ENCODE data around the gene LRR1.

Gene LRR1

GRCh38 chr14:49637534-49638078, 38.9 kb downstream of the LRR1 start:
- Histone ChIP-seq H3K4me1 (ENCODE audit: control insufficient read depth in 2 of 2, insufficient read depth in 1 of 2, low read depth in 1 of 2, low read length in 2 of 2) (peaks cover 0 to 2% of the 10 kb centered on the region in 2 donors), H3K4me2 (ENCODE audit: insufficient read depth, low read length, poor library complexity, severe bottlenecking) (no peak overlapping the region), H3K36me3 (replicated peaks in 1 of 2; ENCODE audit: control insufficient read depth in 2 of 2, insufficient read depth in 2 of 2, low read length in 2 of 2) (peaks cover 7 to 62% of the 10 kb centered on the region in 2 donors), H2BK5ac (ENCODE audit: low read length) (no peak overlapping the region), H3K14ac (ENCODE audit: low read length) (no peak overlapping the region), H2BK12ac (ENCODE audit: low read length) (no peak overlapping the region), H3K4me3 (ENCODE audit: low read length in 2 of 2) (no peak overlapping the region), H3K4ac (ENCODE audit: low read length) (no peak overlapping the region), H3K9me3 (replicated peaks in 1 of 2; ENCODE audit: control insufficient read depth in 2 of 2, insufficient read depth in 1 of 2, low read depth in 1 of 2, low read length in 2 of 2) (no peaks in the 10 kb centered on the region), H2AFZ (ENCODE audit: low read length) (no peak overlapping the region), H2BK120ac (ENCODE audit: low read depth, low read length) (no peak overlapping the region), H3K23ac (ENCODE audit: low read depth, low read length, poor library complexity) (no peak overlapping the region), H3K79me1 (ENCODE audit: low read depth, low read length) (peaks cover 8% of the 10 kb centered on the region), H2BK15ac (ENCODE audit: low read length) (no peak overlapping the region), H3K27me3 (ENCODE audit: control insufficient read depth in 3 of 3, insufficient read depth in 3 of 3, low read depth in 1 of 3, low read length in 3 of 3) (no peaks in the 10 kb centered on the region), H2AK5ac (ENCODE audit: low read depth, low read length) (no peak overlapping the region), H3K18ac (ENCODE audit: low read length) (no peak overlapping the region), H3K27ac (replicated peaks; ENCODE audit: low read length) (no peak overlapping the region), H4K8ac (ENCODE audit: low read depth, low read length) (no peak overlapping the region), H4K91ac (ENCODE audit: low read depth, low read length, poor library complexity) (no peak overlapping the region), H3K9ac (ENCODE audit: low read depth, low read length, poor library complexity) (no peak overlapping the region)
- no peak for DNase-seq (ENCODE audit: low spot score)
- WGBS, 2 donors (ENCODE audit: extremely low coverage in 2 of 2, insufficient read length in 2 of 2, insufficient replicate concordance in 1 of 2) = no CpG with 5 or more reads among the region's 3 CpGs

- no peaks in the 10 kb centered on the region for H3K27me3 ChIP-seq (ENCODE audit: control insufficient read depth in 3 of 3, insufficient read depth in 3 of 3, low read depth in 1 of 3, low read length in 3 of 3)
Observed at GRCh38 chr14:49640540-49641417, 42.0 kb downstream of the LRR1 start.

GRCh38 chr14:49641697-49642129, 43.0 kb downstream of the LRR1 start:
- H4K91ac ChIP-seq (ENCODE audit: low read depth, low read length, poor library complexity) = no peak overlapping the region
- H3K4me3 ChIP-seq (ENCODE audit: low read length in 2 of 2) = no peak overlapping the region
- no peaks in the 10 kb centered on the region for H3K27me3 ChIP-seq (ENCODE audit: control insufficient read depth in 3 of 3, insufficient read depth in 3 of 3, low read depth in 1 of 3, low read length in 3 of 3)
- no peak overlapping the region for H3K14ac ChIP-seq (ENCODE audit: low read length)
- H3K9me3 ChIP-seq (replicated peaks in 1 of 2; ENCODE audit: control insufficient read depth in 2 of 2, insufficient read depth in 1 of 2, low read depth in 1 of 2, low read length in 2 of 2) = peaks cover 0 to 2% of the 10 kb centered on the region in 2 donors
- H3K27ac ChIP-seq (replicated peaks; ENCODE audit: low read length) = no peak overlapping the region
- no peak overlapping the region for H2BK120ac ChIP-seq (ENCODE audit: low read depth, low read length)
- H2AFZ ChIP-seq (ENCODE audit: low read length) = no peak overlapping the region
- WGBS, 2 donors (ENCODE audit: extremely low coverage in 2 of 2, insufficient read length in 2 of 2, insufficient replicate concordance in 1 of 2) = no CpG with 5 or more reads among the region's 8 CpGs
- no peak for DNase-seq (ENCODE audit: low spot score)
- H2BK12ac ChIP-seq (ENCODE audit: low read length) = no peak overlapping the region
- H3K79me1 ChIP-seq (ENCODE audit: low read depth, low read length) = no peaks in the 10 kb centered on the region
- H3K23ac ChIP-seq (ENCODE audit: low read depth, low read length, poor library complexity) = no peak overlapping the region
- H3K36me3 ChIP-seq (replicated peaks in 1 of 2; ENCODE audit: control insufficient read depth in 2 of 2, insufficient read depth in 2 of 2, low read length in 2 of 2) = peaks cover 12 to 88% of the 10 kb centered on the region in 2 donors
- H4K8ac ChIP-seq (ENCODE audit: low read depth, low read length) = no peak overlapping the region
- no peak overlapping the region for H2AK5ac ChIP-seq (ENCODE audit: low read depth, low read length)
- H3K18ac ChIP-seq (ENCODE audit: low read length) = no peak overlapping the region
- no peak overlapping the region for H2BK5ac ChIP-seq (ENCODE audit: low read length)
- no peak overlapping the region for H2BK15ac ChIP-seq (ENCODE audit: low read length)
- H3K4ac ChIP-seq (ENCODE audit: low read length) = no peak overlapping the region
- no peak overlapping the region for H3K9ac ChIP-seq (ENCODE audit: low read depth, low read length, poor library complexity)
- no peaks in the 10 kb centered on the region for H3K4me1 ChIP-seq (ENCODE audit: control insufficient read depth in 2 of 2, insufficient read depth in 1 of 2, low read depth in 1 of 2, low read length in 2 of 2)
- H3K4me2 ChIP-seq (ENCODE audit: insufficient read depth, low read length, poor library complexity, severe bottlenecking) = no peak overlapping the region

More at GRCh38 chr14:49640540-49641417, 42.0 kb downstream of the LRR1 start:
- H3K9me3 ChIP-seq (replicated peaks in 1 of 2; ENCODE audit: control insufficient read depth in 2 of 2, insufficient read depth in 1 of 2, low read depth in 1 of 2, low read length in 2 of 2) = peaks cover 0 to 2% of the 10 kb centered on the region in 2 donors
- no peak overlapping the region for H3K23ac ChIP-seq (ENCODE audit: low read depth, low read length, poor library complexity)
- no peak overlapping the region for H2BK120ac ChIP-seq (ENCODE audit: low read depth, low read length)
- no peak overlapping the region for H3K4me3 ChIP-seq (ENCODE audit: low read length in 2 of 2)
- no peaks in the 10 kb centered on the region for H3K4me1 ChIP-seq (ENCODE audit: control insufficient read depth in 2 of 2, insufficient read depth in 1 of 2, low read depth in 1 of 2, low read length in 2 of 2)
- H4K91ac ChIP-seq (ENCODE audit: low read depth, low read length, poor library complexity) = no peak overlapping the region
- H3K14ac ChIP-seq (ENCODE audit: low read length) = no peak overlapping the region
- H2BK5ac ChIP-seq (ENCODE audit: low read length) = no peak overlapping the region
- no peak overlapping the region for H2AK5ac ChIP-seq (ENCODE audit: low read depth, low read length)
- H3K18ac ChIP-seq (ENCODE audit: low read length) = no peak overlapping the region
- H3K4me2 ChIP-seq (ENCODE audit: insufficient read depth, low read length, poor library complexity, severe bottlenecking) = no peak overlapping the region
- H3K27ac ChIP-seq (replicated peaks; ENCODE audit: low read length) = no peak overlapping the region
- no peak overlapping the region for H2AFZ ChIP-seq (ENCODE audit: low read length)
- H4K8ac ChIP-seq (ENCODE audit: low read depth, low read length) = no peak overlapping the region
- no CpG with 5 or more reads among the region's 7 CpGs for WGBS, 2 donors (ENCODE audit: extremely low coverage in 2 of 2, insufficient read length in 2 of 2, insufficient replicate concordance in 1 of 2)
- no peak for DNase-seq (ENCODE audit: low spot score)
- H2BK12ac ChIP-seq (ENCODE audit: low read length) = no peak overlapping the region
- H3K36me3 ChIP-seq (replicated peaks in 1 of 2; ENCODE audit: control insufficient read depth in 2 of 2, insufficient read depth in 2 of 2, low read length in 2 of 2) = peaks cover 11 to 87% of the 10 kb centered on the region in 2 donors
- H3K79me1 ChIP-seq (ENCODE audit: low read depth, low read length) = no peaks in the 10 kb centered on the region
- no peak overlapping the region for H3K9ac ChIP-seq (ENCODE audit: low read depth, low read length, poor library complexity)
- no peak overlapping the region for H3K4ac ChIP-seq (ENCODE audit: low read length)
- H2BK15ac ChIP-seq (ENCODE audit: low read length) = no peak overlapping the region

- H2AFZ ChIP-seq (ENCODE audit: low read length) = no peak overlapping the region
- peaks cover 11 to 88% of the 10 kb centered on the region in 2 donors for H3K36me3 ChIP-seq (replicated peaks in 1 of 2; ENCODE audit: control insufficient read depth in 2 of 2, insufficient read depth in 2 of 2, low read length in 2 of 2)
- no peak overlapping the region for H3K4me3 ChIP-seq (ENCODE audit: low read length in 2 of 2)
- H2BK5ac ChIP-seq (ENCODE audit: low read length) = no peak overlapping the region
- H3K4ac ChIP-seq (ENCODE audit: low read length) = no peak overlapping the region
- no peak overlapping the region for H2BK12ac ChIP-seq (ENCODE audit: low read length)
- H3K23ac ChIP-seq (ENCODE audit: low read depth, low read length, poor library complexity) = no peak overlapping the region
- H2AK5ac ChIP-seq (ENCODE audit: low read depth, low read length) = no peak overlapping the region
- no peak overlapping the region for H3K27ac ChIP-seq (replicated peaks; ENCODE audit: low read length)
- no peak overlapping the region for H3K4me2 ChIP-seq (ENCODE audit: insufficient read depth, low read length, poor library complexity, severe bottlenecking)
- H4K91ac ChIP-seq (ENCODE audit: low read depth, low read length, poor library complexity) = no peak overlapping the region
- no peak overlapping the region for H3K9ac ChIP-seq (ENCODE audit: low read depth, low read length, poor library complexity)
- H2BK15ac ChIP-seq (ENCODE audit: low read length) = no peak overlapping the region
- H3K4me1 ChIP-seq (ENCODE audit: control insufficient read depth in 2 of 2, insufficient read depth in 1 of 2, low read depth in 1 of 2, low read length in 2 of 2) = no peaks in the 10 kb centered on the region
- no peaks in the 10 kb centered on the region for H3K27me3 ChIP-seq (ENCODE audit: control insufficient read depth in 3 of 3, insufficient read depth in 3 of 3, low read depth in 1 of 3, low read length in 3 of 3)
- H3K9me3 ChIP-seq (replicated peaks in 1 of 2; ENCODE audit: control insufficient read depth in 2 of 2, insufficient read depth in 1 of 2, low read depth in 1 of 2, low read length in 2 of 2) = peaks cover 0 to 2% of the 10 kb centered on the region in 2 donors
- no peak overlapping the region for H3K18ac ChIP-seq (ENCODE audit: low read length)
- no peaks in the 10 kb centered on the region for H3K79me1 ChIP-seq (ENCODE audit: low read depth, low read length)
- H4K8ac ChIP-seq (ENCODE audit: low read depth, low read length) = no peak overlapping the region
- no peak for DNase-seq (ENCODE audit: low spot score)
- H3K14ac ChIP-seq (ENCODE audit: low read length) = no peak overlapping the region
- H2BK120ac ChIP-seq (ENCODE audit: low read depth, low read length) = no peak overlapping the region
Observed at GRCh38 chr14:49642163-49642562, 43.4 kb downstream of the LRR1 start.
